Stomach (tissue), 4 donors: ENCODE results near the gene ADGRG2.

ENCODE experiments used
- POLR2AphosphoS5 ChIP-seq, 3 donors: sonication (generic); formaldehyde crosslinking; IDR thresholded peaks; one replicate each; pipeline ENCODE4 v1.6.1; 2016; ENCODE audit warnings: antibody characterized with exemption in 3 of 3
- TF ChIP-seq, protein P1 (sequence below), 7 experiments: fragments of 450-650 bp in 4 of 7; fragments of 200-600 bp in 3 of 7; sonication (generic) in 3 of 7; IDR thresholded peaks; one replicate each; pipeline ENCODE4 v1.5.1; 2016 to 2019; ENCODE audit warnings: antibody characterized with exemption in 7 of 7, control low read depth in 2 of 7, mild to moderate bottlenecking in 1 of 7

DNA sequence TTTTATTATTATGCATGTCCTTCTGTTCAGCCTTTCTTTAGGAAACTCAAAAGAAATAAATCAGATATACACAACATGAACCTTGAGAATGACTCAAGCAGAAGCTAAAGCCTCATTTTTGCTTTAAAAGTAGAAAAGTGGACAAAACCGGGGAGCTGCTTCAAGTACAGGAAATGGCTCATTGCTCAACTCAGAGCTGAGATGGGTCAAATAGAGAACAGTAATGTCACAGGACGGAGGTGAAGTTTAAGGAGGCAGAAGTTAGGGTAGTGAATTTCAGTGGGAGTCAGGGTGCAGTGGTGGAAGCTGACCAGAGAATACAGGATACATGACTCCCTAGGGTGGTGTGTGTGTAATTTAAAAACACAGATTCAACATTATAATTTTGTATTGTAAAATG is 160.6 kb downstream of the ADGRG2 start:
- TF ChIP-seq, protein P1, sequence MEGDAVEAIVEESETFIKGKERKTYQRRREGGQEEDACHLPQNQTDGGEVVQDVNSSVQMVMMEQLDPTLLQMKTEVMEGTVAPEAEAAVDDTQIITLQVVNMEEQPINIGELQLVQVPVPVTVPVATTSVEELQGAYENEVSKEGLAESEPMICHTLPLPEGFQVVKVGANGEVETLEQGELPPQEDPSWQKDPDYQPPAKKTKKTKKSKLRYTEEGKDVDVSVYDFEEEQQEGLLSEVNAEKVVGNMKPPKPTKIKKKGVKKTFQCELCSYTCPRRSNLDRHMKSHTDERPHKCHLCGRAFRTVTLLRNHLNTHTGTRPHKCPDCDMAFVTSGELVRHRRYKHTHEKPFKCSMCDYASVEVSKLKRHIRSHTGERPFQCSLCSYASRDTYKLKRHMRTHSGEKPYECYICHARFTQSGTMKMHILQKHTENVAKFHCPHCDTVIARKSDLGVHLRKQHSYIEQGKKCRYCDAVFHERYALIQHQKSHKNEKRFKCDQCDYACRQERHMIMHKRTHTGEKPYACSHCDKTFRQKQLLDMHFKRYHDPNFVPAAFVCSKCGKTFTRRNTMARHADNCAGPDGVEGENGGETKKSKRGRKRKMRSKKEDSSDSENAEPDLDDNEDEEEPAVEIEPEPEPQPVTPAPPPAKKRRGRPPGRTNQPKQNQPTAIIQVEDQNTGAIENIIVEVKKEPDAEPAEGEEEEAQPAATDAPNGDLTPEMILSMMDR (IDR thresholded peaks at IDR 0.05) = no peak
- TF ChIP-seq POLR2AphosphoS5 (IDR thresholded peaks at IDR 0.05) = no peak
